Measurements from ENCODE around the gene PGAP6.

DNA sequence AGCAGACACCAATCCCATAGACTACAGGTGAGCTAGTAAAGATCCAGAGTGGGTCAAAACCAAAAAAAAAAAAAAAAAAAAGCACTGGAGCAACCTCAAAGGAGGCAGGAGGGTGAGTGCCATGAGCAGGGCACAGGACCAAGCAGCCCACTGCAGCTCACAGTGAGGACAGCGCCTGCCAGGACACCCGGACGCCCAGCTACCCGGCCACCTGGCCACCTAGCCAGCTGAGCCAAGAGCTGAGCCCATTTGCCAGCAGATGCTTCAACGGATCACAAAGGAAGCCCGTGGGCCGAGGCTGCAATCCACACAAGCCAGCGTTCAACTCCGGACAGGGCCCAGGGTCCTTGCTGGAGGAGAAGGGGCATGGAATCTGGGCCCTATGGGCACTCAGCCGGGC is 44.3 kb downstream of the PGAP6 start:
- TF ChIP-seq, protein P1, sequence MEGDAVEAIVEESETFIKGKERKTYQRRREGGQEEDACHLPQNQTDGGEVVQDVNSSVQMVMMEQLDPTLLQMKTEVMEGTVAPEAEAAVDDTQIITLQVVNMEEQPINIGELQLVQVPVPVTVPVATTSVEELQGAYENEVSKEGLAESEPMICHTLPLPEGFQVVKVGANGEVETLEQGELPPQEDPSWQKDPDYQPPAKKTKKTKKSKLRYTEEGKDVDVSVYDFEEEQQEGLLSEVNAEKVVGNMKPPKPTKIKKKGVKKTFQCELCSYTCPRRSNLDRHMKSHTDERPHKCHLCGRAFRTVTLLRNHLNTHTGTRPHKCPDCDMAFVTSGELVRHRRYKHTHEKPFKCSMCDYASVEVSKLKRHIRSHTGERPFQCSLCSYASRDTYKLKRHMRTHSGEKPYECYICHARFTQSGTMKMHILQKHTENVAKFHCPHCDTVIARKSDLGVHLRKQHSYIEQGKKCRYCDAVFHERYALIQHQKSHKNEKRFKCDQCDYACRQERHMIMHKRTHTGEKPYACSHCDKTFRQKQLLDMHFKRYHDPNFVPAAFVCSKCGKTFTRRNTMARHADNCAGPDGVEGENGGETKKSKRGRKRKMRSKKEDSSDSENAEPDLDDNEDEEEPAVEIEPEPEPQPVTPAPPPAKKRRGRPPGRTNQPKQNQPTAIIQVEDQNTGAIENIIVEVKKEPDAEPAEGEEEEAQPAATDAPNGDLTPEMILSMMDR (IDR thresholded peaks at IDR 0.05; ENCODE audit: low read depth, low read length), result no peak
- TF ChIP-seq POLR2A (IDR thresholded peaks at IDR 0.05; ENCODE audit: extremely low read depth, insufficient read length), result no peak
- TF ChIP-seq, protein P2, sequence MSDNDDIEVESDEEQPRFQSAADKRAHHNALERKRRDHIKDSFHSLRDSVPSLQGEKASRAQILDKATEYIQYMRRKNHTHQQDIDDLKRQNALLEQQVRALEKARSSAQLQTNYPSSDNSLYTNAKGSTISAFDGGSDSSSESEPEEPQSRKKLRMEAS (IDR thresholded peaks at IDR 0.05; ENCODE audit: low read depth, low read length), result no peak
- TF ChIP-seq MYC (IDR thresholded peaks at IDR 0.05; ENCODE audit: low read depth, low read length), result no peak

Data from NB4 (cell line).